AG10803 (cell line): ENCODE measurements around the gene TEKT3.
A peak's percentile ranks its signal among the peaks of the same experiment; 100 is the strongest.

ENCODE experiments used
- DNase-seq: peaks from one replicate; pipeline ENCODE4 v3.0.0; 2010; ENCODE audit warnings: low read depth
- H3K4me3 ChIP-seq: 2 replicates; pipeline ENCODE4 v1.5.1; 2011; ENCODE audit warnings: mild to moderate bottlenecking, low read length, control low read depth
- TF ChIP-seq, protein P1 (sequence below): conservative IDR thresholded peaks from 2 replicates; pipeline ENCODE4 v1.5.1; 2011; ENCODE audit warnings: mild to moderate bottlenecking, low read length, control low read depth, inconsistent platforms

The TEKT3 gene

DNA sequence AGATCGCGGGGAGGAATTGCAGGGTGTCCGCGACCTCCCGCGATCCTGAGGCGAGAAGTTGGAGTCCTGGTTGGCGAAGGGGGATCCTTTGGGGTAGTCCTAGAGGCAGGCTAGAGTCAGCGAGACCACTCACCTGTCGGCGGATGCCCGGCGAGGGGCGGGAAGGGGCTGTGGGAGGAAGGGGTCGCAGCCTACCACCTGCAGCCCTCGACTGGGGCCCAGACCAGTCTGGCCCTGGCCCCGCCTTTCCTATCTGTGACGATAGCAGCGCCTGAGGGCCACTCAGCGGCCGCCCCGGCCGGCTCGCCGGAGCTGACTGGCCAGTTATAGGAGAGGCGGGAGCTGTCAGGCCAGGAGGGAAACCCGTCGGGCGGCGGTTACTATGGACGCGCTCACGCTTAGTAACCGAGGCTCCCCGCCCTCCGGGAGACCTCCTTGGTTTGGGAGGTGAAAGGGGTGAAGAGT, at the start of gene TEKT3:
TEKT3 (minus strand) TSS at position 213 of the 465 bp plus-strand sequence. CDS start 10,012 bp downstream, outside the sequence.
- TF ChIP-seq, protein P1, sequence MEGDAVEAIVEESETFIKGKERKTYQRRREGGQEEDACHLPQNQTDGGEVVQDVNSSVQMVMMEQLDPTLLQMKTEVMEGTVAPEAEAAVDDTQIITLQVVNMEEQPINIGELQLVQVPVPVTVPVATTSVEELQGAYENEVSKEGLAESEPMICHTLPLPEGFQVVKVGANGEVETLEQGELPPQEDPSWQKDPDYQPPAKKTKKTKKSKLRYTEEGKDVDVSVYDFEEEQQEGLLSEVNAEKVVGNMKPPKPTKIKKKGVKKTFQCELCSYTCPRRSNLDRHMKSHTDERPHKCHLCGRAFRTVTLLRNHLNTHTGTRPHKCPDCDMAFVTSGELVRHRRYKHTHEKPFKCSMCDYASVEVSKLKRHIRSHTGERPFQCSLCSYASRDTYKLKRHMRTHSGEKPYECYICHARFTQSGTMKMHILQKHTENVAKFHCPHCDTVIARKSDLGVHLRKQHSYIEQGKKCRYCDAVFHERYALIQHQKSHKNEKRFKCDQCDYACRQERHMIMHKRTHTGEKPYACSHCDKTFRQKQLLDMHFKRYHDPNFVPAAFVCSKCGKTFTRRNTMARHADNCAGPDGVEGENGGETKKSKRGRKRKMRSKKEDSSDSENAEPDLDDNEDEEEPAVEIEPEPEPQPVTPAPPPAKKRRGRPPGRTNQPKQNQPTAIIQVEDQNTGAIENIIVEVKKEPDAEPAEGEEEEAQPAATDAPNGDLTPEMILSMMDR = no peak

DNA sequence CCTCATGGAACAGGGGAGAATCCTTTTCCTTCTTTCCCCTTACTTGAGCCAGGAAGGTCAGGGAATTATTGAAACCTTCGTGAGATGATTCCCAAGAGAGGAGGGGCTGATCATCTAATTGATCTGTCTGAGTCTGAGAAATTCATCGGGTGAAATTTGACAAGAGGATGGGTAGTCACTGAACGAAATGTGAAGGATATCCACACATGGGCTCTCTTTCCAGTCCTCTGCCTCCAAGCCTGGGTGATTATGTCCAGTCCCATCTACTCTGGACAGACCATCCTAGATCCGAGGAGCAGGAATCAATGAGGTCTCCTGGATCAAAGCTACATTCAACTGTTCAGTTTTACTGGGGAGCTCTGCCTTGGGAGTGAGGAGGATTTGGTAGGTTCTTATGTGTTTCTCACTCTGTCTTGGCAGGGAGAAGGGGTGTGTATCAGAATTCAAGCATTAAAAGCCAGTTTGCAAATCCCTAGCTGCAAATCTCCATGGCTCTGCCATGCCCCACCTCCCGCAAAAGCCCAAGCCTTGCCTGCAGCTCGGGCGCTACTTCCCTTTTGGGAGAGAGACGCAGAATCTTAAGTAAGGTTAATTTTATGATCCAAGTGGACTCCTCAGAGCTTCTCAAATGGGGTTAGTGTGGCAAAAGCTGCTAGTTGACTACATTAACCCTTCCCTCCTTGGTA, 47.1 kb upstream of the TEKT3 start:
- no peak overlapping the region for H3K4me3 ChIP-seq
- DNase-seq = no peak
- TF ChIP-seq, protein P1 = no peak

More for the DNA sequence above, at the start of gene TEKT3:
- peak; percentile 40 for DNase-seq
- peak within 1 kb of the TSS; percentile 48 for H3K4me3 ChIP-seq

DNA sequence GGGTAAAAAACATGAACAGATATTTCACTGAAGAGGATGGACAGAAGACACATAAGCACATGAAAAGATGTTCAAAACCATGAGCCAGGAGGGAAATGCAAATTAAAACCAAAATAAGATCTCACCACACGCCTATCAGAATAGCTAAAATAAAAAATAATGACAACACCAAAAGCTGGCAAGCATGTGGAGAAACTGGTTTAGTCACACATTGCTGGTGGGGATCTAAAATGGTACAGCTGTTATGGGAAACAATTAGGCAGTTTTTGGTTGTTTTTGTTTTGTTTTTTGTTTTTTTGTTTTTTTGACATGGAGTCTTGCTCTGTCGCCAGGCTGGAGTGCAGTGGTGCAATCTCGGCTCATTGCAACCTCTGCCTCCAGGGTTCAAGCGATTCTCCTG, 44.7 kb upstream of the TEKT3 start:
- no peak for DNase-seq
- no peak overlapping the region for H3K4me3 ChIP-seq
- TF ChIP-seq, protein P1 = no peak

DNA sequence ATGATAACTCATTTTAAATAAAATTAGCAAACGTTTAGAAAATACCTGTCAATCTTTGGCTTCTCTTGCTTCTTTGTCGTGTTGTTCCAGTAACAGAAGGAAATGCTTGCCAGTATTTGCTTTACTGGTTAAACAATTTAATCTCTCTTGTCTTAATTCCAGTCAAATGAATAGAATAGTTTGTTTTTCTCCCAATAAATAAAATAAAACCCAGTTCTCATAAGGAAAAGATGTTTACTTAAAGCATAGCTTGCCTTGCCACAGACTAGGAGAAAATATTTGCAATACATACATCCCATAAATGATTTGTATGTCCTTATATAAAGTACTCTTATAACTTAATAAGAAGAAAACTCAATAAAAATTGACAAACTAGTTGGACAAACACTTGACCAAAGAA, 43.9 kb upstream of the TEKT3 start:
- H3K4me3 ChIP-seq = no peak overlapping the region
- TF ChIP-seq, protein P1 = no peak
- DNase-seq = no peak

DNA sequence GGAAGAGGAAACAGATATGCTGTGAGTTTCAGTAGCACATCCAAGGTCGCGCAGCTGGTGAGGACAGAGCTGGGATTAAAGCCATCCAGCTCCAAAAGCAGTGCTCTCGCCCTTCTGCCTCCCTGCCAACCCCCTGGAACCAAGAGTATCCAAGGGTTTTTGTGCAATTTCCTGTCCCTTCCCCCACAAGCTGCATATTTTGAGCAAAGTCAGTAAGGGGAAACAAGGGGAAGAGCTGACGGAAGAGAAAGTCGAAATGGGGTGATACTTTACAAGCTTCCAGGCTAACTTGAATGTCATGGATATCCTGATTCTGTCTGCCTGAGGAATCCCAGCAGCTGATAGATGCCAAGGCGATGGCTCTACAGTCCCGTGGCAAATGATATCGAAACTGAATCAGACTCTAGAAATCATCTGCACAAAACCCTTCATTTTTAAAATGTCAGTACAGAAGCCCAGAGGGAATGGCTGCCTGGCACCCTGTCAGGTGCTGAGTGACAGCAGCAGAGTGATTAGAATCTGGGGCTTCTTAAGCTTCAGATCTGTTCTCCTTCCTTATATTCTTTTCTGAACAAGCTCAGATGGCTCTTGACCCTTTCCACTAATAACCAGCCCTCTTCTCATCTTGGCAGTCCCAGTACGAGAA, 42.9 kb upstream of the TEKT3 start:
- peak; percentile 70 for DNase-seq
- peak overlapping the region; percentile 52 for H3K4me3 ChIP-seq
- TF ChIP-seq, protein P1 = no peak

DNA sequence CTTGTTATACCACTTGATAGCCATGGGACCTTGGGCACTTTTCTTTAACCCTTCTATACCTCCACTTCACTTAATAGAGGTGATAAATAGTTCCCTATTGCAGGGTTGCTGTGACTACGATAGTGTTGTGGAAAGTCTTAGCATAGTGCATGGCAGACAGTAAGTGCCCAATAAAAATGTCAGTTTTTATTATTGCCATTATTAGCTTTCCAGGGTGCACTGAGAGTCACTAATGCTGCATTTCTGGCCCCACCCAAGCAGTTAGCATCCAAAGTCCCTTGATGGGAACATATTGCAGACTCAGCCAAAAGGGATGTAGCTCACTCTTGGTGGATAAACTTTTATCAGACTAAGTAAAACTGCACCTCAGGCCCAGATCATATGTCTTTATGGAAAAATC, 41.5 kb upstream of the TEKT3 start:
- H3K4me3 ChIP-seq = no peak overlapping the region
- TF ChIP-seq, protein P1 = no peak
- DNase-seq = no peak

DNA sequence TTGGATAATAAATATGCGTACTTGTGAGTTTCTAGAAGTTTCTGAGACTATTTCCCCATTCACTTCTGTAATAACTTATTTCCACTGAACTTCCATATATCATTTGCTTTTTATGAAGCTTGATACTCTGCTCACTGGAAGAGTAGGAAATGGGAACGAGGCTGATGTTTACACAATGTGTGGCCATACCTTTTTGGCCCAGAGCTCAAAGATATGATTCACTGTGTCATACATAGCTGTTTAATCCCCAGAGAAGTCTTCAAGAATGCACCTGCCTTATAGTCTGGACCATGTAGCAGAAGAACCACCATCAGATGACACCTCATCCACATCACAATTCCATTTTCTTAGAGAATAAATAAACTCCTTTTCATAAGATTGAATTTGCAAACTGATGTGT, 40.3 kb upstream of the TEKT3 start:
- no peak overlapping the region for H3K4me3 ChIP-seq
- TF ChIP-seq, protein P1 = no peak
- DNase-seq = no peak
